Ovary (tissue), 9 donors: ENCODE data around the gene COQ6. TPM values are rescaled to one million over a fixed set of nuclear protein-coding genes. Genes with fewer than 3 reads are reported as not detected.

Experiments used
- polyA plus RNA-seq, 2 donors: library from polyadenylated mRNA; stranded (reverse); fragments of 200-250 nt in 1 of 2; fragments of 350-450 nt in 1 of 2; fragmentation: Illumina TruSeq in 1 of 2; extraction: RNeasy Lipid Tissue Mini Kit (QIAGEN cat#74804) in 1 of 2; gene quantifications; one replicate each; pipeline ENCODE4 v1.2.3, GENCODE V29; 2013 to 2014
- small RNA-seq: library from RNA; depleted of rRNA; stranded (forward); fragments of <200 nt; gene quantifications from one replicate; pipeline ENCODE3, GENCODE V24; 2016
- total RNA-seq, 7 donors: library from RNA; depleted of rRNA in 2 of 7; stranded (reverse); fragments of >200 nt in 2 of 7; fragmentation: NEBNext Ultra II Directional in 3 of 7; extraction: Animal tissue kit (Norgen Biotek cat#: 25700) in 3 of 7; gene quantifications; one replicate each; pipeline versions ENCODE4 v1.1.0 to v1.2.4, GENCODE V29; 2016 to 2023
- donor health status: DM: no; HTN: no; CAD: no; lungs with moderate emphysema.
- donor health status: DM: no; HTN: no; CAD: no.
- donor health status: Bipolar disorder and iron deficiency.
- donor health status: DM: yes; HTN: yes; CAD: no.
- donor health status: DM: no; HTN: no; CAD: no.
- donor health status: DM: yes; HTN: yes; CAD: no.

COQ6 gene
- total and polyA plus RNA-seq, 9 donors = 17.1 to 31.8 (median 18.9) TPM

Small RNA genes lying within 50 kb of the gene (small RNA-seq; reads per million reads assigned to genes)
- gene AC005480.2 = not detected
- not detected for gene RF00019

Other genes with a start within 250 kb of the COQ6 start
- 100 to 1,000 TPM in 1 of 7 donors, 10 to 100 TPM in 6; 22.3 to 114 (median 87.3) TPM for gene PNMA1, start 235.9 kb upstream of the COQ6 start, total RNA-seq
- gene PNMA1, start 235.9 kb upstream of the COQ6 start, polyA plus RNA-seq = 10 to 100 TPM; 43.7 to 84.2 TPM
- gene PTGR2, start 98.5 kb upstream of the COQ6 start, total RNA-seq = 10 to 100 TPM in 4 of 7 donors, 1 to 10 TPM in 3; 6.6 to 13.4 (median 10.5) TPM
- 10 to 100 TPM in 1 of 2 donors, 1 to 10 TPM in 1; 4.6 to 14.8 TPM for gene PTGR2, start 98.5 kb upstream of the COQ6 start, polyA plus RNA-seq
- gene ZNF410, start 63.4 kb upstream of the COQ6 start, total RNA-seq = 10 to 100 TPM; 47.7 to 71.4 (median 54.4) TPM
- 10 to 100 TPM; 37.0 to 65.4 TPM for gene ZNF410, start 63.4 kb upstream of the COQ6 start, polyA plus RNA-seq
- 10 to 100 TPM in 5 of 7 donors, 1 to 10 TPM in 2; 8.3 to 21.4 (median 14.9) TPM for gene FAM161B, start 208 bp upstream of the COQ6 start, total RNA-seq
- gene FAM161B, start 208 bp upstream of the COQ6 start, polyA plus RNA-seq = 10 to 100 TPM in 1 of 2 donors, 1 to 10 TPM in 1; 9.0 to 12.6 TPM
- 10 to 100 TPM in 2 of 7 donors, 1 to 10 TPM in 5; 4.8 to 11.6 (median 7.0) TPM for gene ENTPD5, start 69.0 kb downstream of the COQ6 start, total RNA-seq
- gene ENTPD5, start 69.0 kb downstream of the COQ6 start, polyA plus RNA-seq = 10 to 100 TPM in 1 of 2 donors, 1 to 10 TPM in 1; 3.3 to 12.3 TPM
- gene BBOF1, start 69.0 kb downstream of the COQ6 start, total RNA-seq = 10 to 100 TPM in 2 of 7 donors, 1 to 10 TPM in 5; 1.7 to 16.5 (median 4.9) TPM
- 10 to 100 TPM in 1 of 2 donors, 1 to 10 TPM in 1; 4.1 to 11.5 TPM for gene BBOF1, start 69.0 kb downstream of the COQ6 start, polyA plus RNA-seq
- 10 to 100 TPM; 29.8 to 78.1 (median 50.3) TPM for gene ALDH6A1, start 134.2 kb downstream of the COQ6 start, total RNA-seq
- gene ALDH6A1, start 134.2 kb downstream of the COQ6 start, polyA plus RNA-seq = 10 to 100 TPM; 28.6 to 52.6 TPM
- 10 to 100 TPM in 3 of 7 donors, 1 to 10 TPM in 4; 8.6 to 12.5 (median 10.0) TPM for gene LIN52, start 134.7 kb downstream of the COQ6 start, total RNA-seq
- 10 to 100 TPM in 1 of 2 donors, 1 to 10 TPM in 1; 8.7 to 11.8 TPM for gene LIN52, start 134.7 kb downstream of the COQ6 start, polyA plus RNA-seq